Astrocyte of the cerebellum (primary cell): Measurements from ENCODE around the gene DCC.
A peak's percentile ranks its signal among the peaks of the same experiment; 100 is the strongest.

Experiments used
- DNase-seq: peaks from one replicate; pipeline ENCODE4 v3.0.0-alpha.2; 2011; ENCODE audit warnings: low read depth
- H3K4me3 ChIP-seq: 2 replicates; pipeline ENCODE4 v1.5.1; 2011; ENCODE audit warnings: mild to moderate bottlenecking, low read depth, low read length, moderate library complexity
- CTCF ChIP-seq: IDR thresholded peaks from 2 replicates; pipeline ENCODE4 v1.5.1; 2012; ENCODE audit warnings: low read length, low read depth, moderate library complexity, mild to moderate bottlenecking; ENCODE audit errors: missing control alignments
- in situ Hi-C: cut with HindIII; loops from 2 replicates; pipeline ENCODE4 v1.10.0; 2017; ENCODE audit warnings: low sequenced_read_pairs

Gene DCC

GRCh38 chr18:52340406-52341102 lies 557 bp downstream of the DCC start:
- in situ Hi-C loops: no loop called here
- H3K4me3 ChIP-seq: peak overlapping the region; percentile 46
- DNase-seq: no peak
- TF ChIP-seq CTCF: no peak

- H3K4me3 ChIP-seq: peak overlapping the region; percentile 46
- TF ChIP-seq CTCF: no peak
- in situ Hi-C loops: no loop called here
Measured at GRCh38 chr18:52341103-52341432, 1.1 kb downstream of the DCC start.

GRCh38 chr18:52341608-52342381 lies 1.8 kb downstream of the DCC start:
- no peak for DNase-seq
- peak overlapping the region; percentile 41 for H3K4me3 ChIP-seq
- TF ChIP-seq CTCF: no peak
- in situ Hi-C loops: no loop called here

More at GRCh38 chr18:52341103-52341432, 1.1 kb downstream of the DCC start:
- no peak for DNase-seq

GRCh38 chr18:52342456-52342855 lies 2.5 kb downstream of the DCC start:
- no peak for DNase-seq
- TF ChIP-seq CTCF: no peak
- in situ Hi-C loops: no loop called here
- H3K4me3 ChIP-seq: no peak overlapping the region

- in situ Hi-C loops: no loop called here
- peak; percentile 32 for TF ChIP-seq CTCF
- no peak for DNase-seq
- no peak overlapping the region for H3K4me3 ChIP-seq
Measured at GRCh38 chr18:52343138-52343537, 3.1 kb downstream of the DCC start.

GRCh38 chr18:52343731-52344340 lies 3.8 kb downstream of the DCC start:
- DNase-seq: no peak
- in situ Hi-C loops: no loop called here
- no peak for TF ChIP-seq CTCF
- no peak overlapping the region for H3K4me3 ChIP-seq
